K562 (cell line): ENCODE data around the gene ITGA2B.

Experiments
- ARHGAP35 ChIP-seq: fragments of 450-650 bp; IDR thresholded peaks from 2 replicates; pipeline ENCODE4 v1.6.1; 2018; ENCODE audit not compliant: partially characterized antibody
- CTCF ChIP-seq, 3 experiments: IDR thresholded peaks in 2 of 3; conservative IDR thresholded peaks in 1 of 3; 2 replicates each; pipeline ENCODE4 v1.5.1; 2011 to 2012; ENCODE audit warnings: low read length in 3 of 3, mild to moderate bottlenecking in 3 of 3, control low read depth in 2 of 3, improper control_type of control experiment in 1 of 3, inconsistent platforms in 1 of 3, low read depth in 1 of 3, mixed read lengths in 1 of 3, moderate library complexity in 1 of 3; ENCODE audit not compliant: insufficient read depth in 2 of 3
- KAT2B ChIP-seq: IDR thresholded peaks from one replicate; pipeline ENCODE4 v1.6.1; 2012; ENCODE audit warnings: low read depth, mild to moderate bottlenecking, control low read depth, inconsistent platforms, low read length, moderate library complexity
- NCOA1 ChIP-seq: fragments of 450-650 bp; IDR thresholded peaks from 2 replicates; pipeline ENCODE4 v1.6.1; 2016; ENCODE audit warnings: low read depth
- PKNOX1 ChIP-seq: fragments of 450-650 bp; IDR thresholded peaks from 2 replicates; pipeline ENCODE4 v1.6.1; 2016
- POLR2A ChIP-seq: fragments of 450-650 bp; conservative IDR thresholded peaks from 2 replicates; pipeline ENCODE4 v1.6.1; 2016
- SMC3 ChIP-seq: conservative IDR thresholded peaks from 2 replicates; pipeline ENCODE4 v1.6.1; 2011; ENCODE audit warnings: low read depth, low read length, improper control_type of control experiment; ENCODE audit not compliant: insufficient read depth
- SRF ChIP-seq, 2 experiments: fragments of 250-450, 450-650 bp in 1 of 2; sonication (Bioruptor Pico) in 1 of 2; sonication (generic) in 1 of 2; formaldehyde crosslinking; IDR thresholded peaks; 2 replicates each; pipeline versions ENCODE4 v1.5.0 to v1.5.1; 2020 to 2022; ENCODE audit warnings: mild to moderate bottlenecking in 1 of 2, missing genetic modification reagents in 1 of 2
- STAT5B ChIP-seq: fragments of 250-450 bp; sonication (Bioruptor Pico); IDR thresholded peaks from 2 replicates; pipeline ENCODE4 v1.8.0; 2021; ENCODE audit warnings: mild to moderate bottlenecking, inconsistent platforms
- TRIM28 ChIP-seq: fragments of 450-650 bp; IDR thresholded peaks from 2 replicates; pipeline ENCODE4 v1.6.1; 2017

GRCh38 chr17:44335564-44335963 is 53.9 kb downstream of the ITGA2B start:
- TF ChIP-seq ARHGAP35 (no peak), CTCF (IDR thresholded peaks at IDR 0.05 in 2 of 3, conservative IDR thresholded peaks at IDR 0.05 in 1 of 3; ENCODE audit: insufficient read depth in 2 of 3, low read depth in 1 of 3, low read length in 3 of 3) (no peak), SMC3 (no peak), STAT5B (CRISPR knock-in tag) (no peak), SRF (CRISPR knock-in tag; IDR thresholded peaks at IDR 0.05) (no peak), TRIM28 (no peak), NCOA1 (no peak), PKNOX1 (no peak), KAT2B (no peak), POLR2A (no peak)
